IMR-90 (cell line): ENCODE measurements around the gene GSK3B. TPM values are rescaled to one million over a fixed set of nuclear protein-coding genes. Genes with fewer than 3 reads are reported as not detected.

Source experiments
- ATAC-seq: fragments of 200-7000 bp; cut with Tn5 transposase; 2 replicates; pipeline ENCODE4 v1.9.1; 2020; ENCODE audit warnings: low read depth, mild to moderate bottlenecking, moderate library complexity
- BruUV-seq: library from RNA; stranded (reverse); fragments of 400-500 nt; replicated peaks from 2 replicates; lab custom pipeline; 2021; lab: Mats Ljungman, UMichigan
- CTCF ChIA-PET: fragments of 300-600 bp; formaldehyde crosslinking; extraction: SDS; loops from one replicate; lab custom pipeline; 2021; ENCODE audit warnings: antibody characterized with exemption; lab: Yijun Ruan, JAX
- POLR2A ChIA-PET: fragments of 300-600 bp; sonication (Branson Sonifier 250); formaldehyde crosslinking; loops from one replicate; lab custom pipeline; 2022; ENCODE audit warnings: antibody characterized with exemption; ENCODE audit not compliant: unreplicated experiment; lab: Charles Lee
- DNase-seq: peaks from one replicate; pipeline ENCODE4 v3.0.0; 2013
- H2AFZ ChIP-seq: replicated peaks from 2 replicates; pipeline ENCODE3; 2013; ENCODE audit warnings: low read length, mild to moderate bottlenecking; ENCODE audit not compliant: poor library complexity
- H2AK5ac ChIP-seq: 2 replicates; pipeline ENCODE4 v1.6.1; 2013; ENCODE audit warnings: low read depth, low read length, inconsistent platforms
- H2AK9ac ChIP-seq: replicated peaks from 2 replicates; pipeline ENCODE3; 2013; ENCODE audit warnings: mild to moderate bottlenecking, low read depth, low read length, moderate library complexity; ENCODE audit not compliant: poor library complexity
- H2BK120ac ChIP-seq: 2 replicates; pipeline ENCODE4 v1.6.1; 2013; ENCODE audit warnings: low read depth, low read length, inconsistent platforms
- H2BK15ac ChIP-seq: 3 replicates; pipeline ENCODE4 v1.6.1; 2013; ENCODE audit warnings: low read depth, low read length, inconsistent platforms
- H2BK20ac ChIP-seq: 2 replicates; pipeline ENCODE4 v1.6.1; 2013; ENCODE audit warnings: low read depth, mild to moderate bottlenecking, inconsistent platforms, low read length, moderate library complexity
- H2BK5ac ChIP-seq: 2 replicates; pipeline ENCODE4 v1.6.1; 2013; ENCODE audit warnings: mild to moderate bottlenecking, low read depth, low read length, inconsistent platforms; ENCODE audit not compliant: poor library complexity, severe bottlenecking
- H3K14ac ChIP-seq: replicated peaks from 2 replicates; pipeline ENCODE4 v1.6.1; 2013; ENCODE audit warnings: low read depth, low read length, inconsistent platforms
- H3K18ac ChIP-seq: 2 replicates; pipeline ENCODE4 v1.6.1; 2013; ENCODE audit warnings: low read depth, low read length, control low read depth
- H3K23ac ChIP-seq: 2 replicates; pipeline ENCODE4 v1.6.1; 2013; ENCODE audit warnings: low read depth, low read length, inconsistent platforms
- H3K27ac ChIP-seq: 2 replicates; pipeline ENCODE4 v1.5.1; 2013; ENCODE audit warnings: mild to moderate bottlenecking, control low read depth, low read length; ENCODE audit not compliant: insufficient read depth
- H3K27me3 ChIP-seq: 2 replicates; pipeline ENCODE4 v1.6.1; 2013; ENCODE audit warnings: low read length; ENCODE audit not compliant: control insufficient read depth, insufficient read depth
- H3K36me3 ChIP-seq: 2 replicates; pipeline ENCODE4 v1.6.1; 2013; ENCODE audit warnings: low read length, mixed read lengths; ENCODE audit not compliant: control insufficient read depth, insufficient read depth
- H3K4ac ChIP-seq: 2 replicates; pipeline ENCODE4 v1.6.1; 2013; ENCODE audit warnings: low read depth, low read length, inconsistent platforms
- H3K4me1 ChIP-seq: 2 replicates; pipeline ENCODE4 v1.6.1; 2013; ENCODE audit warnings: low read length, mixed read lengths; ENCODE audit not compliant: control insufficient read depth, insufficient read depth
- H3K4me2 ChIP-seq: 2 replicates; pipeline ENCODE4 v1.6.1; 2013; ENCODE audit warnings: low read depth, mild to moderate bottlenecking, control low read depth, low read length, moderate library complexity
- H3K4me3 ChIP-seq: 2 replicates; pipeline ENCODE4 v1.5.1; 2013; ENCODE audit warnings: low read depth, mild to moderate bottlenecking, control low read depth, low read length, moderate library complexity; ENCODE audit not compliant: insufficient read depth
- H3K56ac ChIP-seq: 2 replicates; pipeline ENCODE4 v1.6.1; 2013; ENCODE audit warnings: low read length, inconsistent platforms; ENCODE audit not compliant: insufficient read depth; ENCODE audit errors: extremely low read depth
- H3K79me1 ChIP-seq, 2 experiments: 2 replicates each; pipeline ENCODE4 v1.6.1; 2013; ENCODE audit warnings: low read length in 2 of 2, inconsistent platforms in 1 of 2, low read depth in 1 of 2
- H3K9ac ChIP-seq: 2 replicates; pipeline ENCODE4 v1.6.1; 2013; ENCODE audit warnings: low read depth, low read length, control low read depth
- H3K9me1 ChIP-seq: 2 replicates; pipeline ENCODE4 v1.6.1; 2013; ENCODE audit warnings: low read length, inconsistent platforms; ENCODE audit not compliant: insufficient read depth
- H3K9me3 ChIP-seq: 2 replicates; pipeline ENCODE4 v1.6.1; 2013; ENCODE audit warnings: low read length; ENCODE audit not compliant: control insufficient read depth, insufficient read depth
- H4K20me1 ChIP-seq: 2 replicates; pipeline ENCODE4 v1.6.1; 2013; ENCODE audit warnings: low read length, inconsistent platforms; ENCODE audit not compliant: insufficient read depth
- H4K5ac ChIP-seq: 2 replicates; pipeline ENCODE4 v1.6.1; 2013; ENCODE audit warnings: mild to moderate bottlenecking, low read depth, low read length, control low read depth
- H4K8ac ChIP-seq, 2 experiments: 2 replicates each; pipeline ENCODE4 v1.6.1; 2013; ENCODE audit warnings: low read depth in 2 of 2, low read length in 2 of 2, control low read depth in 1 of 2, inconsistent platforms in 1 of 2
- H4K91ac ChIP-seq: 2 replicates; pipeline ENCODE4 v1.6.1; 2013; ENCODE audit warnings: low read depth, low read length, inconsistent platforms; ENCODE audit not compliant: insufficient read depth
- BHLHE40 ChIP-seq: fragments of 150-350 bp; IDR thresholded peaks from 2 replicates; pipeline ENCODE4 v1.6.1; 2016; ENCODE audit warnings: mild to moderate bottlenecking, low read depth, low read length
- CEBPB ChIP-seq: IDR thresholded peaks from 2 replicates; pipeline ENCODE4 v1.6.1; 2012; ENCODE audit warnings: low read depth, low read length, improper control_type of control experiment
- CHD1 ChIP-seq: IDR thresholded peaks from 2 replicates; pipeline ENCODE4 v1.6.1; 2012; ENCODE audit warnings: low read depth, low read length, improper control_type of control experiment
- FOS ChIP-seq: fragments of 150-350 bp; IDR thresholded peaks from 2 replicates; pipeline ENCODE4 v1.6.1; 2016; ENCODE audit warnings: low read depth, low read length
- MAFK ChIP-seq: IDR thresholded peaks from 2 replicates; pipeline ENCODE4 v1.6.1; 2012; ENCODE audit warnings: low read depth, low read length, improper control_type of control experiment
- MAZ ChIP-seq: IDR thresholded peaks from 2 replicates; pipeline ENCODE4 v1.6.1; 2012; ENCODE audit warnings: low read depth, mild to moderate bottlenecking, low read length, improper control_type of control experiment, moderate library complexity, borderline replicate concordance
- MXI1 ChIP-seq: IDR thresholded peaks from 2 replicates; pipeline ENCODE4 v1.6.1; 2012; ENCODE audit warnings: low read depth, mild to moderate bottlenecking, low read length, moderate library complexity, borderline replicate concordance
- NFE2L2 ChIP-seq: fragments of 150-350 bp; IDR thresholded peaks from 2 replicates; pipeline ENCODE4 v1.6.1; 2016; ENCODE audit warnings: low read depth, mild to moderate bottlenecking, low read length
- POLR2A ChIP-seq: IDR thresholded peaks from 2 replicates; pipeline ENCODE4 v1.6.1; 2012; ENCODE audit warnings: mild to moderate bottlenecking, low read depth, low read length
- RAD21 ChIP-seq: IDR thresholded peaks from 2 replicates; pipeline ENCODE4 v1.6.1; 2012; ENCODE audit warnings: low read length, improper control_type of control experiment
- RCOR1 ChIP-seq: IDR thresholded peaks from 2 replicates; pipeline ENCODE4 v1.6.1; 2012; ENCODE audit warnings: mild to moderate bottlenecking, low read length, improper control_type of control experiment; ENCODE audit not compliant: insufficient replicate concordance
- RFX5 ChIP-seq: IDR thresholded peaks from 2 replicates; pipeline ENCODE4 v1.8.0; 2012; ENCODE audit warnings: low read depth, mild to moderate bottlenecking, low read length, moderate library complexity
- SMC3 ChIP-seq: fragments of 150-350 bp; IDR thresholded peaks from 2 replicates; pipeline ENCODE4 v1.6.1; 2016; ENCODE audit warnings: low read depth, mild to moderate bottlenecking, antibody characterized with exemption, low read length, moderate library complexity
- WGBS, 2 experiments: methylation state at CpG; one replicate each; pipeline versions ENCODE4 v1.1.5 to v1.1.7; 2013; ENCODE audit warnings: missing lambda C conversion rate in 2 of 2; ENCODE audit not compliant: insufficient read length in 1 of 2; ENCODE audit errors: extremely low coverage in 2 of 2; 5-methylcytosine and 5-hydroxymethylcytosine counted together
- dilution Hi-C: fragments of 300-500 bp; cut with HindIII; formaldehyde crosslinking; loops from one replicate; pipeline ENCODE4 v1.14.3; 2018; ENCODE audit warnings: low sequenced_read_pairs; ENCODE audit not compliant: unreplicated experiment
- in situ Hi-C: fragments of 300-500 bp; cut with MboI; formaldehyde crosslinking; loops from 3 replicates; pipeline ENCODE4 v1.14.3; 2019; ENCODE audit warnings: low sequenced_read_pairs, inconsistent platforms, mixed read lengths
- intact Hi-C: fragments of 100-400 bp; cut with micrococcal nuclease; formaldehyde crosslinking; loops from 2 replicates; pipeline ENCODE4 v1.10.0; 2022
- polyA plus RNA-seq, 3 experiments: library from polyadenylated mRNA; depleted of rRNA; stranded (reverse); fragments of >200 nt; gene quantifications; 2 replicates each; pipeline ENCODE4 v1.2.3, GENCODE V29; 2012; ENCODE audit warnings: low replicate concordance in 1 of 3
- total RNA-seq: library from RNA; depleted of rRNA; stranded (reverse); fragments of >200 nt; gene quantifications from 2 replicates; pipeline ENCODE4 v1.2.3, GENCODE V29; 2012
- TF ChIP-seq, protein P1 (sequence below): conservative IDR thresholded peaks from 2 replicates; pipeline ENCODE4 v1.5.1; 2012; ENCODE audit warnings: mild to moderate bottlenecking, low read depth, low read length, improper control_type of control experiment
- TF ChIP-seq, protein P2 (sequence below): fragments of 150-350 bp; IDR thresholded peaks from 2 replicates; pipeline ENCODE4 v1.6.1; 2016; ENCODE audit warnings: low read depth, mild to moderate bottlenecking, low read length, moderate library complexity, borderline replicate concordance
- TF ChIP-seq, protein P3 (sequence below): fragments of 150-350 bp; IDR thresholded peaks from 2 replicates; pipeline ENCODE4 v1.6.1; 2017; ENCODE audit warnings: mild to moderate bottlenecking, antibody characterized with exemption, low read length, low read depth

GSK3B gene
- total and polyA plus RNA-seq, 2 of the 4 experiments (the other 2 are of a cell fraction): 19.2 to 33.2 TPM

DNA sequence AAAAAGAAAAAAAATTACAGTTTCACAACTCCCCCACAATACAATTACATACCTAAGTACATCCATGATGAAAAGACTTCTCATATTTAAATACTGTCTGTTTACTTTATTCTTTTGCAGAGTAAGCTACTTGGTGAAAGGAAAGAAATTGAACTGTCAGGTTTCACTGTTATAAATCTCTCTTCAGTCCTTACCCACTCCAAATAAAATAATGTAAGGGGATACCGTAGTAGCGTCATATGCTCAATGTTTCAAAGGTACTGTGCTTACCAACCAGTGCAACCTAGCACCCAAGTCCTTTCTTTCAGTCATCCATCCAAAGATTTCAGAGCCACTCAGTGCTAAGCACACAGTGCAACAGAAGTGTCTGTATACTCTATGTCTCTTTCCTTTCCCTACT is 13.4 kb downstream of the GSK3B start:
- BruUV-seq: no TSS peak
- no peak overlapping the region for H3K14ac ChIP-seq
- CTCF ChIA-PET: no interaction called here

More for the DNA sequence above, 13.4 kb downstream of the GSK3B start:
- Histone ChIP-seq H4K20me1 (peaks cover 84% of the 10 kb centered on the region), H3K36me3 (no peaks in the 10 kb centered on the region; the same call in 1 of the 2 replicates), H2BK120ac (no peak overlapping the region), H3K79me1 (peaks cover 0 to 59% of the 10 kb centered on the region in 2 experiments), H2BK20ac (no peak overlapping the region), H3K4ac (no peak overlapping the region), H3K27ac (no peak overlapping the region), H3K18ac (no peak overlapping the region), H3K56ac (no peak overlapping the region), H2AK9ac (no peak overlapping the region), H4K91ac (no peak overlapping the region), H3K23ac (no peak overlapping the region), H3K27me3 (no peaks in the 10 kb centered on the region), H2BK15ac (no peak overlapping the region), H4K8ac (no peak overlapping the region), H3K4me3 (no peak overlapping the region), H2AK5ac (no peak overlapping the region), H2AFZ (no peak overlapping the region), H3K9me3 (no peaks in the 10 kb centered on the region), H2BK5ac (no peak overlapping the region), H4K5ac (no peak overlapping the region), H3K9ac (no peak overlapping the region), H3K4me1 (no peaks in the 10 kb centered on the region), H3K4me2 (no peak overlapping the region), H3K9me1 (peaks cover 8% of the 10 kb centered on the region; the same call in 1 of the 2 replicates)
- WGBS, 2 experiments: no CpG with 5 or more reads among the region's 2 CpGs
- in situ Hi-C loops: no loop called here
- dilution Hi-C loops: no loop called here
- DNase-seq: no peak
- POLR2A ChIA-PET: no interaction called here
- intact Hi-C loops: no loop called here
- TF ChIP-seq BHLHE40 (no peak), RAD21 (no peak), RFX5 (no peak), POLR2A (no peak), SMC3 (no peak), MAZ (no peak), CEBPB (no peak), CHD1 (no peak), NFE2L2 (no peak), RCOR1 (no peak), FOS (no peak), MXI1 (no peak), MAFK (no peak)
- TF ChIP-seq, protein P1, sequence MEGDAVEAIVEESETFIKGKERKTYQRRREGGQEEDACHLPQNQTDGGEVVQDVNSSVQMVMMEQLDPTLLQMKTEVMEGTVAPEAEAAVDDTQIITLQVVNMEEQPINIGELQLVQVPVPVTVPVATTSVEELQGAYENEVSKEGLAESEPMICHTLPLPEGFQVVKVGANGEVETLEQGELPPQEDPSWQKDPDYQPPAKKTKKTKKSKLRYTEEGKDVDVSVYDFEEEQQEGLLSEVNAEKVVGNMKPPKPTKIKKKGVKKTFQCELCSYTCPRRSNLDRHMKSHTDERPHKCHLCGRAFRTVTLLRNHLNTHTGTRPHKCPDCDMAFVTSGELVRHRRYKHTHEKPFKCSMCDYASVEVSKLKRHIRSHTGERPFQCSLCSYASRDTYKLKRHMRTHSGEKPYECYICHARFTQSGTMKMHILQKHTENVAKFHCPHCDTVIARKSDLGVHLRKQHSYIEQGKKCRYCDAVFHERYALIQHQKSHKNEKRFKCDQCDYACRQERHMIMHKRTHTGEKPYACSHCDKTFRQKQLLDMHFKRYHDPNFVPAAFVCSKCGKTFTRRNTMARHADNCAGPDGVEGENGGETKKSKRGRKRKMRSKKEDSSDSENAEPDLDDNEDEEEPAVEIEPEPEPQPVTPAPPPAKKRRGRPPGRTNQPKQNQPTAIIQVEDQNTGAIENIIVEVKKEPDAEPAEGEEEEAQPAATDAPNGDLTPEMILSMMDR: no peak
- TF ChIP-seq, protein P2, sequence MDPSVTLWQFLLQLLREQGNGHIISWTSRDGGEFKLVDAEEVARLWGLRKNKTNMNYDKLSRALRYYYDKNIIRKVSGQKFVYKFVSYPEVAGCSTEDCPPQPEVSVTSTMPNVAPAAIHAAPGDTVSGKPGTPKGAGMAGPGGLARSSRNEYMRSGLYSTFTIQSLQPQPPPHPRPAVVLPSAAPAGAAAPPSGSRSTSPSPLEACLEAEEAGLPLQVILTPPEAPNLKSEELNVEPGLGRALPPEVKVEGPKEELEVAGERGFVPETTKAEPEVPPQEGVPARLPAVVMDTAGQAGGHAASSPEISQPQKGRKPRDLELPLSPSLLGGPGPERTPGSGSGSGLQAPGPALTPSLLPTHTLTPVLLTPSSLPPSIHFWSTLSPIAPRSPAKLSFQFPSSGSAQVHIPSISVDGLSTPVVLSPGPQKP: no peak
- TF ChIP-seq, protein P3, sequence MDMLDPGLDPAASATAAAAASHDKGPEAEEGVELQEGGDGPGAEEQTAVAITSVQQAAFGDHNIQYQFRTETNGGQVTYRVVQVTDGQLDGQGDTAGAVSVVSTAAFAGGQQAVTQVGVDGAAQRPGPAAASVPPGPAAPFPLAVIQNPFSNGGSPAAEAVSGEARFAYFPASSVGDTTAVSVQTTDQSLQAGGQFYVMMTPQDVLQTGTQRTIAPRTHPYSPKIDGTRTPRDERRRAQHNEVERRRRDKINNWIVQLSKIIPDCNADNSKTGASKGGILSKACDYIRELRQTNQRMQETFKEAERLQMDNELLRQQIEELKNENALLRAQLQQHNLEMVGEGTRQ: no peak
- ATAC-seq: no peak
